ENCODE data around the gene USP24. TPM values are rescaled to one million over a fixed set of nuclear protein-coding genes. Genes with fewer than 3 reads are reported as not detected.

The USP24 gene
- total and polyA plus RNA-seq, 10 of the 15 experiments (the other 5 are each of a cell fraction or from before 2014, with no cell fraction given), result 4.6 to 36.5 (median 25.3) TPM

DNA sequence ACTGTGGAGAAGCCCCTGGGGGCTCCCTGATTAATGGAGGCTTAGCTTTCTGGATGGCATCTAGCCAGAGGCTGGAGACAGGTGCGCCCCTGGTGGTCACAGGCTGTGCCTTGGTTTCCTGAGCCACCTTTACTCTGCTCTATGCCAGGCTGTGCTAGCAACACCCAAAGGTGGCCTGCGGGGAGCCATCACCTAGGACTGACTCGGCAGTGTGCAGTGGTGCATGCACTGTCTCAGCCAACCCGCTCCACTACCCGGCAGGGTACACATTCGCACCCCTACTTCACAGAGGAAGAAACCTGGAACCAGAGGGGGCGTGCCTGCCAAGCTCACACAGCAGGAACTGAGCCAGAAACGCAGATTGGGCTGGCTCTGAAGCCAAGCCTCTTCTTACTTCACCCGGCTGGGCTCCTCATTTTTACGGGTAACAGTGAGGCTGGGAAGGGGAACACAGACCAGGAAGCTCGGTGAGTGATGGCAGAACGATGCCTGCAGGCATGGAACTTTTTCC lies 151.0 kb downstream of the USP24 start:
- Histone ChIP-seq H3K36me3 (ENCODE audit: control insufficient read depth in 2 of 2, insufficient read depth in 2 of 2, low read length in 1 of 2) (peaks cover 3 to 12% of the 10 kb centered on the region in 2 experiments), H3K27me3 (replicated peaks in 1 of 2; ENCODE audit: control insufficient read depth in 2 of 2, insufficient read depth in 2 of 2, low read length in 1 of 2) (no peaks in the 10 kb centered on the region), H3K79me2 (ENCODE audit: control insufficient read depth, insufficient read depth, low read length) (no peaks in the 10 kb centered on the region), H3K9ac (ENCODE audit: control insufficient read depth, insufficient read depth, low read length) (no peak overlapping the region), H3K9me3 (replicated peaks; ENCODE audit: control insufficient read depth, insufficient read depth, low read length) (no peaks in the 10 kb centered on the region), H3K4me3 (no peak overlapping the region), H3K4me2 (ENCODE audit: control insufficient read depth, insufficient read depth) (no peak overlapping the region), H2AFZ (ENCODE audit: control insufficient read depth, low read depth, low read length) (no peak overlapping the region), H3K4me1 (ENCODE audit: control insufficient read depth, insufficient read depth, low read length) (no peaks in the 10 kb centered on the region), H3K27ac (ENCODE audit: control insufficient read depth, insufficient read depth) (no peak overlapping the region), H4K20me1 (ENCODE audit: control insufficient read depth, insufficient read depth) (no peaks in the 10 kb centered on the region)
- SMC1A ChIA-PET (ENCODE audit: uncharacterized antibody, unreplicated experiment), result no interaction called here
- DNase-seq (ENCODE audit: low read depth, low spot score) (no peak), ATAC-seq (peak; percentile 20; the same call in 1 of the 3 replicates), FAIRE-seq (no peak)
- RAD21 ChIA-PET (ENCODE audit: unreplicated experiment), result no interaction called here
- CTCF ChIA-PET, result no interaction called here
- 22% methylated on average over 12 of the region's 12 CpGs for WGBS (ENCODE audit: insufficient coverage, insufficient replicate concordance, low lambda C conversion rate, missing lambda C conversion rate)
- POLR2A ChIA-PET, result no interaction called here
- intact Hi-C loops (cut with micrococcal nuclease; ENCODE audit: unreplicated experiment) (no loop called here), in situ Hi-C loops (cut with MboI) (no loop called here)
- BruUV-seq (replicated peaks), result no TSS peak
- TF ChIP-seq CHD4 (IDR thresholded peaks at IDR 0.05) (no peak), HCFC1 (IDR thresholded peaks at IDR 0.05; ENCODE audit: low read length) (no peak), SUZ12 (IDR thresholded peaks at IDR 0.05; ENCODE audit: unreplicated experiment) (no peak), IKZF1 (conservative IDR thresholded peaks at IDR 0.05) (no peak), SREBF2 (IDR thresholded peaks at IDR 0.05; ENCODE audit: low read length) (no peak), ETV6 (conservative IDR thresholded peaks at IDR 0.05 in 1 of 2, IDR thresholded peaks at IDR 0.05 in 1 of 2; ENCODE audit: borderline replicate concordance in 1 of 2, low read depth in 1 of 2) (no peak), TCF12 (IDR thresholded peaks at IDR 0.05; ENCODE audit: low read depth, low read length) (no peak)
- TF ChIP-seq, protein P1, sequence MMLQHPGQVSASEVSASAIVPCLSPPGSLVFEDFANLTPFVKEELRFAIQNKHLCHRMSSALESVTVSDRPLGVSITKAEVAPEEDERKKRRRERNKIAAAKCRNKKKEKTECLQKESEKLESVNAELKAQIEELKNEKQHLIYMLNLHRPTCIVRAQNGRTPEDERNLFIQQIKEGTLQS (IDR thresholded peaks at IDR 0.05; ENCODE audit: borderline replicate concordance, extremely low read depth, low read depth, low read length), result no peak
- TF ChIP-seq, protein P2, sequence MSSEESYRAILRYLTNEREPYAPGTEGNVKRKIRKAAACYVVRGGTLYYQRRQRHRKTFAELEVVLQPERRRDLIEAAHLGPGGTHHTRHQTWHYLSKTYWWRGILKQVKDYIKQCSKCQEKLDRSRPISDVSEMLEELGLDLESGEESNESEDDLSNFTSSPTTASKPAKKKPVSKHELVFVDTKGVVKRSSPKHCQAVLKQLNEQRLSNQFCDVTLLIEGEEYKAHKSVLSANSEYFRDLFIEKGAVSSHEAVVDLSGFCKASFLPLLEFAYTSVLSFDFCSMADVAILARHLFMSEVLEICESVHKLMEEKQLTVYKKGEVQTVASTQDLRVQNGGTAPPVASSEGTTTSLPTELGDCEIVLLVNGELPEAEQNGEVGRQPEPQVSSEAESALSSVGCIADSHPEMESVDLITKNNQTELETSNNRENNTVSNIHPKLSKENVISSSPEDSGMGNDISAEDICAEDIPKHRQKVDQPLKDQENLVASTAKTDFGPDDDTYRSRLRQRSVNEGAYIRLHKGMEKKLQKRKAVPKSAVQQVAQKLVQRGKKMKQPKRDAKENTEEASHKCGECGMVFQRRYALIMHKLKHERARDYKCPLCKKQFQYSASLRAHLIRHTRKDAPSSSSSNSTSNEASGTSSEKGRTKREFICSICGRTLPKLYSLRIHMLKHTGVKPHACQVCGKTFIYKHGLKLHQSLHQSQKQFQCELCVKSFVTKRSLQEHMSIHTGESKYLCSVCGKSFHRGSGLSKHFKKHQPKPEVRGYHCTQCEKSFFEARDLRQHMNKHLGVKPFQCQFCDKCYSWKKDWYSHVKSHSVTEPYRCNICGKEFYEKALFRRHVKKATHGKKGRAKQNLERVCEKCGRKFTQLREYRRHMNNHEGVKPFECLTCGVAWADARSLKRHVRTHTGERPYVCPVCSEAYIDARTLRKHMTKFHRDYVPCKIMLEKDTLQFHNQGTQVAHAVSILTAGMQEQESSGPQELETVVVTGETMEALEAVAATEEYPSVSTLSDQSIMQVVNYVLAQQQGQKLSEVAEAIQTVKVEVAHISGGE (CRISPR knock-in tag; IDR thresholded peaks at IDR 0.05), result no peak
- TF ChIP-seq, protein P3, sequence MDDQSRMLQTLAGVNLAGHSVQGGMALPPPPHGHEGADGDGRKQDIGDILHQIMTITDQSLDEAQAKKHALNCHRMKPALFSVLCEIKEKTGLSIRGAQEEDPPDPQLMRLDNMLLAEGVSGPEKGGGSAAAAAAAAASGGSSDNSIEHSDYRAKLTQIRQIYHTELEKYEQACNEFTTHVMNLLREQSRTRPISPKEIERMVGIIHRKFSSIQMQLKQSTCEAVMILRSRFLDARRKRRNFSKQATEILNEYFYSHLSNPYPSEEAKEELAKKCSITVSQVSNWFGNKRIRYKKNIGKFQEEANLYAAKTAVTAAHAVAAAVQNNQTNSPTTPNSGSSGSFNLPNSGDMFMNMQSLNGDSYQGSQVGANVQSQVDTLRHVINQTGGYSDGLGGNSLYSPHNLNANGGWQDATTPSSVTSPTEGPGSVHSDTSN (IDR thresholded peaks at IDR 0.05; ENCODE audit: insufficient replicate concordance, low read depth, low read length), result no peak
- TF ChIP-seq, protein P4, sequence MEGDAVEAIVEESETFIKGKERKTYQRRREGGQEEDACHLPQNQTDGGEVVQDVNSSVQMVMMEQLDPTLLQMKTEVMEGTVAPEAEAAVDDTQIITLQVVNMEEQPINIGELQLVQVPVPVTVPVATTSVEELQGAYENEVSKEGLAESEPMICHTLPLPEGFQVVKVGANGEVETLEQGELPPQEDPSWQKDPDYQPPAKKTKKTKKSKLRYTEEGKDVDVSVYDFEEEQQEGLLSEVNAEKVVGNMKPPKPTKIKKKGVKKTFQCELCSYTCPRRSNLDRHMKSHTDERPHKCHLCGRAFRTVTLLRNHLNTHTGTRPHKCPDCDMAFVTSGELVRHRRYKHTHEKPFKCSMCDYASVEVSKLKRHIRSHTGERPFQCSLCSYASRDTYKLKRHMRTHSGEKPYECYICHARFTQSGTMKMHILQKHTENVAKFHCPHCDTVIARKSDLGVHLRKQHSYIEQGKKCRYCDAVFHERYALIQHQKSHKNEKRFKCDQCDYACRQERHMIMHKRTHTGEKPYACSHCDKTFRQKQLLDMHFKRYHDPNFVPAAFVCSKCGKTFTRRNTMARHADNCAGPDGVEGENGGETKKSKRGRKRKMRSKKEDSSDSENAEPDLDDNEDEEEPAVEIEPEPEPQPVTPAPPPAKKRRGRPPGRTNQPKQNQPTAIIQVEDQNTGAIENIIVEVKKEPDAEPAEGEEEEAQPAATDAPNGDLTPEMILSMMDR (IDR thresholded peaks at IDR 0.05 in 2 of 3, conservative IDR thresholded peaks at IDR 0.05 in 1 of 3; ENCODE audit: control insufficient read depth in 2 of 3, extremely low read depth in 1 of 3, insufficient read depth in 1 of 3, low read depth in 3 of 3, low read length in 3 of 3), result no peak

Data from GM12878 (cell line).